K562 (cell line): ENCODE measurements around the gene ATP5F1D. TPM values are rescaled to one million over a fixed set of nuclear protein-coding genes. Genes with fewer than 3 reads are reported as not detected.

Experiments
- CXXC5 ChIP-seq: fragments of 250-450 bp; sonication (Bioruptor Pico); IDR thresholded peaks from 2 replicates; pipeline ENCODE4 v1.8.0; 2022; ENCODE audit warnings: inconsistent platforms, mild to moderate bottlenecking, moderate library complexity
- KDM2B ChIP-seq: fragments of 250-450 bp; sonication (Bioruptor Pico); IDR thresholded peaks from 2 replicates; pipeline ENCODE4 v1.8.0; 2021; ENCODE audit warnings: mild to moderate bottlenecking, moderate library complexity
- MAFF ChIP-seq: IDR thresholded peaks from 2 replicates; pipeline ENCODE4 v1.6.1; 2012; ENCODE audit warnings: low read length, improper control_type of control experiment
- ZNF263 ChIP-seq: sonication (generic); formaldehyde crosslinking; IDR thresholded peaks from 2 replicates; pipeline ENCODE4 v1.8.0; 2022; ENCODE audit warnings: mild to moderate bottlenecking, missing genetic modification reagents, borderline replicate concordance
- ZNF766 ChIP-seq: fragments of 200-800 bp; sonication (Bioruptor generic); conservative IDR thresholded peaks from 2 replicates; pipeline ENCODE4 v1.6.1; 2016; ENCODE audit warnings: missing genetic modification characterization, missing compliant biosample characterization
- polyA plus RNA-seq, 8 experiments: library from polyadenylated mRNA; depleted of rRNA in 4 of 8; stranded (reverse) in 5 of 8; unstranded in 3 of 8; fragments of >200 nt; fragmentation: Nextera tagmentation in 2 of 8; fragmentation: Illumina TruSeq in 1 of 8; extraction: Ambion mirVana in 2 of 8; extraction: Trizol in 1 of 8; gene quantifications; 2 replicates each; pipeline versions ENCODE4 v1.2.1 to v1.2.3, GENCODE V29; 2011 to 2014; ENCODE audit warnings: inconsistent platforms in 1 of 8, missing spikeins in 1 of 8
- total RNA-seq, 7 experiments: library from RNA; depleted of rRNA in 6 of 7; stranded (reverse); fragments of >200 nt in 6 of 7; fragmentation: Illumina TruSeq in 2 of 7; extraction: Trizol in 2 of 7; gene quantifications; 2 replicates each; pipeline versions ENCODE4 v1.2.1 to v1.2.3, GENCODE V29; 2011 to 2021; ENCODE audit warnings: low replicate concordance in 1 of 7
- TF ChIP-seq, protein P1 (sequence below), 2 experiments: fragments of 450-650 bp; conservative IDR thresholded peaks; 2 replicates each; pipeline ENCODE4 v1.6.1; 2017; ENCODE audit warnings: mild to moderate bottlenecking in 2 of 2, moderate library complexity in 2 of 2
- TF ChIP-seq, protein P2 (sequence below), 2 experiments: fragments of 200-800 bp in 1 of 2; sonication (Bioruptor generic) in 1 of 2; sonication (generic) in 1 of 2; formaldehyde crosslinking in 1 of 2; IDR thresholded peaks in 1 of 2; conservative IDR thresholded peaks in 1 of 2; 2 replicates each; pipeline versions ENCODE4 v1.5.0 to v1.6.1; 2016 to 2020; ENCODE audit warnings: missing compliant biosample characterization in 1 of 2, missing genetic modification characterization in 1 of 2, missing genetic modification reagents in 1 of 2

The ATP5F1D gene
- total and polyA plus RNA-seq, 9 of the 15 experiments (the other 6 are each of a cell fraction or from before 2014, with no cell fraction given): 3.9 to 409 (median 36.8) TPM

GRCh38 chr19:1252821-1253513 is 11.4 kb downstream of the ATP5F1D start (continued):
- TF ChIP-seq, protein P1, sequence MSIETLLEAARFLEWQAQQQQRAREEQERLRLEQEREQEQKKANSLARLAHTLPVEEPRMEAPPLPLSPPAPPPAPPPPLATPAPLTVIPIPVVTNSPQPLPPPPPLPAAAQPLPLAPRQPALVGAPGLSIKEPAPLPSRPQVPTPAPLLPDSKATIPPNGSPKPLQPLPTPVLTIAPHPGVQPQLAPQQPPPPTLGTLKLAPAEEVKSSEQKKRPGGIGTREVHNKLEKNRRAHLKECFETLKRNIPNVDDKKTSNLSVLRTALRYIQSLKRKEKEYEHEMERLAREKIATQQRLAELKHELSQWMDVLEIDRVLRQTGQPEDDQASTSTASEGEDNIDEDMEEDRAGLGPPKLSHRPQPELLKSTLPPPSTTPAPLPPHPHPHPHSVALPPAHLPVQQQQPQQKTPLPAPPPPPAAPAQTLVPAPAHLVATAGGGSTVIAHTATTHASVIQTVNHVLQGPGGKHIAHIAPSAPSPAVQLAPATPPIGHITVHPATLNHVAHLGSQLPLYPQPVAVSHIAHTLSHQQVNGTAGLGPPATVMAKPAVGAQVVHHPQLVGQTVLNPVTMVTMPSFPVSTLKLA (conservative IDR thresholded peaks at IDR 0.05): peak; percentile 55 to 64; a peak in 2 of 4 replicates
- no peak for TF ChIP-seq MAFF
- peak; percentile 38; the same call in 1 of the 2 replicates for TF ChIP-seq CXXC5 (CRISPR knock-in tag)
- TF ChIP-seq ZNF766 (CRISPR knock-in tag): peak; percentile 68; the same call in 1 of the 2 replicates
- no peak for TF ChIP-seq KDM2B (CRISPR knock-in tag)
- TF ChIP-seq, protein P2, sequence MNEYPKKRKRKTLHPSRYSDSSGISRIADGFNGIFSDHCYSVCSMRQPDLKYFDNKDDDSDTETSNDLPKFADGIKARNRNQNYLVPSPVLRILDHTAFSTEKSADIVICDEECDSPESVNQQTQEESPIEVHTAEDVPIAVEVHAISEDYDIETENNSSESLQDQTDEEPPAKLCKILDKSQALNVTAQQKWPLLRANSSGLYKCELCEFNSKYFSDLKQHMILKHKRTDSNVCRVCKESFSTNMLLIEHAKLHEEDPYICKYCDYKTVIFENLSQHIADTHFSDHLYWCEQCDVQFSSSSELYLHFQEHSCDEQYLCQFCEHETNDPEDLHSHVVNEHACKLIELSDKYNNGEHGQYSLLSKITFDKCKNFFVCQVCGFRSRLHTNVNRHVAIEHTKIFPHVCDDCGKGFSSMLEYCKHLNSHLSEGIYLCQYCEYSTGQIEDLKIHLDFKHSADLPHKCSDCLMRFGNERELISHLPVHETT (CRISPR knock-in tag; conservative IDR thresholded peaks at IDR 0.05 in 1 of 2, IDR thresholded peaks at IDR 0.05 in 1 of 2): peak in 1 of 2 experiments; percentile 73; a peak in 2 of 4 replicates
- TF ChIP-seq ZNF263: peak; percentile 39; the same call in 1 of the 2 replicates
